Anterior cingulate cortex (tissue), 58 donors: ENCODE measurements around the gene PDXP.
"Not testable (repeated sequence)": the region's sequence is repeated elsewhere in the genome, so short reads cannot be mapped to it uniquely, and the experiment has no call there.

Source experiments
- DNase-seq, 58 donors: peaks; one replicate each; lab custom pipeline; 2025; lab: John Stamatoyannopoulos, UW

PDXP gene, protein sequence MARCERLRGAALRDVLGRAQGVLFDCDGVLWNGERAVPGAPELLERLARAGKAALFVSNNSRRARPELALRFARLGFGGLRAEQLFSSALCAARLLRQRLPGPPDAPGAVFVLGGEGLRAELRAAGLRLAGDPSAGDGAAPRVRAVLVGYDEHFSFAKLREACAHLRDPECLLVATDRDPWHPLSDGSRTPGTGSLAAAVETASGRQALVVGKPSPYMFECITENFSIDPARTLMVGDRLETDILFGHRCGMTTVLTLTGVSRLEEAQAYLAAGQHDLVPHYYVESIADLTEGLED

DNA sequence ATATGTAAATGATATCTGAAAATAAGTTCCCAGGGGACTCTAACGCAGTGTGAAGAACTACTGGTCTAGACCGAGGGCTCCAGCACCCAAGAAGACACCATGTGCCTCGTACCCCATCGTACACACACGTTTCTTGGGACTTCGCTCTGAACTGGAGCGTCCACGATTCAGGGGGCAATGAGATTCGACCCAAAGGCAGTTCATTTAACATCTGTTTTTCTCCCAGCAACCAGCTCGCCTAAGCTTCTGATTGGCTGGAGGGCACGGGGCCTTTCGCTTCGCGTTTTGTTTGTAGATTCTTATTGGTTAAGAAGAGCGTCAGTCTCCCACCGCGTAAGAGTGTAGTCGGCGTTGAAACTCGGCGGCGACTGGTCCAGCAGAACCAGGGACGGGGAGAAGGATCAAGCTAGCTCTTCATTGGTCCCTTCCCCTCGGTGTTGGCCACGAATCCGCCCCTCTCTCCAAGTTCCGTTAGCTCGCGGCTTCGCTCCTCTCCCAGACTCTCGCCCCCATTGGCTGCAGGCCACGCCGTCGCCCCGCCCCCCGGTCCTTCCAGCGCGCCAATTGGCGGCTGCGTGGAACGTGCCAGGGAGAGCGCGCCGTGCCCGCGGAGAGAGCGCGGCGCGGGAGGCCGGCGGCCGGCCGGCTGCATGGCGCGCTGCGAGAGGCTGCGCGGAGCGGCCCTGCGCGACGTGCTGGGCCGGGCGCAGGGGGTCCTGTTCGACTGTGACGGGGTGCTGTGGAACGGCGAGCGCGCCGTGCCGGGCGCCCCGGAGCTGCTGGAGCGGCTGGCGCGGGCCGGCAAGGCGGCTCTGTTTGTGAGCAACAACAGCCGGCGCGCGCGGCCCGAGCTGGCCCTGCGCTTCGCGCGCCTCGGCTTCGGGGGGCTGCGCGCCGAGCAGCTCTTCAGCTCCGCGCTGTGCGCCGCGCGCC lies at the start of gene PDXP:
Gene PDXP, plus strand, starts transcription at position 591 of the 933 bp plus-strand sequence. Its CDS starts 60 bp downstream, at position 651.
- DNase-seq = peak; percentile 78 to 99 (median 98)

DNA sequence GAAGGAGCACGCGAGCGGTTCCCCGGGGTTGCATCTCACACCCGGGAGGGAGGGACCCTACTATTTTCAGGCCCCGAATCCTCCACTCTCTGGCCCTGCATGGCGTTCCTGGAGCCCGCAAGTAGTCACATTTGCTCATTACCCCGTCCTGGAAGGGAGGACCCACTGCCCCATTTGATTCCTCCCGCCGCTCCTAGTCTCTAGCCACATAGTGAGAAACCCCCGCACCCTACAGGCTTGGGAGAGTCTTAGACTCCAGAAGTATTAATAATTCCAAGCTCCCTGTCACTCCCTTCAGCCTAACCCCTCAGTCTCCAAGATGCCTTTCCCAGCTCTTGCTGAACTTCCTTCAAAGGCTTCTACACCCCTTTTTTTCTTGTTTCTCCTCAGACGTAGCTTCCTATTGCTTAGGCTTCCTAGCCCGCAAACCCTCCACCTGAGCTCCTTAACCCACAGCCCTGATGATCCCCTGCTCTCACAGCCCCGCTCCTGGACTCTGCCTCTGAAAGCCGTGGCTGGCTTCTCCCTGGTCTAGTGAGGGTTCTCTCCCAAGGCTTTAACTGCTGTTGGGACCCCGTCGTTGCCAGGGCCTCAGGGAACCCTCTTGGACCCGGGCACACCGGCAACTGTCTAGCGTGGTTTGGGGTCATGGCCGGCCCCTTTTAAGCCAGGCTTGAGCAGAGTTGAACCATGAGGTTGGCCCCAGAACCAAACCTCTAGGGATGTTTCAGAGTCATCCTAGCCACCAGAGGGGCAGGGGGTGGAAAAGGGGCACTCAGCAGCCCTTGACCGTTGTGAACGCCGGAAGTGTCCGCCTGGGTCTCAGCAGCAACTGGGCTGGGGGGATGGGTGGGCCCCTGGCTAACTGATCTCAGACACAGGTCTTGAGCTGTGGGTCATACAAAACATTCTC lies 49.0 kb upstream of the PDXP start:
- DNase-seq = peak in 6 of 58 donors; percentile 22 to 64 (median 49)

DNA sequence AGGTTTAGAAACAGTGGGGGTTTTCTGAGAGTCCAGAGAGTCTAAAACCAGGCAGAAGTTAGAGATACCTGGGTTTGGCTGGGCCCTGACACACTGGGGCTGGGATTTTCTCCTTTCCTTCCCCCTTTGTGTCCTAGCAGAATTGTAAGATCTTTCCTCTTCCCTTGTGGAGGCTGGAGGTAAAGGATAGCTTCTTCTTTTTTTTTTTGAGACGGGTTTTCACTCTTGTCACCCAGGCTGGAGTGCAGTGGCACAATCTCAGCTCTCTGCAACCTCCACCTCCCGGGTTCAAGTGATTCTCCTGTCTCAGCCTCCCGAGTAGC lies 48.4 kb upstream of the PDXP start:
- DNase-seq = not testable (repeated sequence)

DNA sequence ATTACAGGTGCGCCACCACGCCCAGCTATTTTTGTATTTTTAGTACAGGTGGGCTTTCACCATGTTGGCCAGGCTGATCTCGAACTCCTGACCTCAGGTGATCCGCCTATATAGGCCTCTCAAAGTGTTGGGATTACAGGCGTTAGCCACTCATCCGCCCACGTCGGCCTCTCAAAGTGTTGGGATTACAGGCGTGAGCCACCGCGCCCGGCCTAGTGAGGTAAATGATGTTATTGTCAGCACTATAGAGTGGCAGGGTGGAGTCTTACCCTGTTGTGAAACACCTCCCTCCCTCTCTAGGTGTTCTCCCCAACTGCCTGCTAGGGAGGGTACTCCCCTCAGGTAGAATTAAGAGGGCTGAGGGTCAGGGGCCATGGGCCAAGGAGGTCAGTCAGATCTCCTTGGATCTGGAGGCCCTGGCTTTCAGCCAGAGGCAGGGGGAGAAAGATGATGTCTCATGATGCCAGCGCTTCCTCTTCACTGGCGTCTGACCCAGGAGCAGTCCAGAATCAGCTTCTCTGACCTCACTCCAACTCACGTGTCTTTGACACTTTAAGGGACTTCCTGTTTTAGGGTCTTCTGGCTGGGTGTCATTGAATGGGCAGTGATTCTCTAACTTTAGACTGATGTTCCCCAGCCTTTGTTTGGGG lies 47.9 kb upstream of the PDXP start:
- peak in 6 of 58 donors; percentile 9 to 22 (median 14) for DNase-seq

DNA sequence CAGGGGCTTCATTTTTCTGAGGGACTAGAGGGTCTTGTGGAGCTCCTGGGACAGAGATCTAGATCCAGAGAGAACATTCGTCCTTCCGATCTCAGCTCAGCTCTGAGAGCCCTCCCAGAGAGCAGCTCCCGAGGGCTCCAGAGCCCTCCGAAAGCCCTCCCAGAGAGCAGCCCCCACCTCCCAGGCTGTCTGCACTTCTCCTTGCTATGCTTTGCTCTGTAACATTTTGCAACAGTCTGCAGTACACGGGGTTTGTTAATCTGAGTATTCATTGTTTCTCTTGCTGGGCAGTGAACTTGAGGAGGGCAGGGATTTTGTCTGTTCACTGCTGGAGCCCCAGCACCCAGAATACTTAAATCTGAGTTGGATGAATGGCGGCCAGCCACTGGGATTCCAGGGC lies 47.3 kb upstream of the PDXP start:
- no peak for DNase-seq

DNA sequence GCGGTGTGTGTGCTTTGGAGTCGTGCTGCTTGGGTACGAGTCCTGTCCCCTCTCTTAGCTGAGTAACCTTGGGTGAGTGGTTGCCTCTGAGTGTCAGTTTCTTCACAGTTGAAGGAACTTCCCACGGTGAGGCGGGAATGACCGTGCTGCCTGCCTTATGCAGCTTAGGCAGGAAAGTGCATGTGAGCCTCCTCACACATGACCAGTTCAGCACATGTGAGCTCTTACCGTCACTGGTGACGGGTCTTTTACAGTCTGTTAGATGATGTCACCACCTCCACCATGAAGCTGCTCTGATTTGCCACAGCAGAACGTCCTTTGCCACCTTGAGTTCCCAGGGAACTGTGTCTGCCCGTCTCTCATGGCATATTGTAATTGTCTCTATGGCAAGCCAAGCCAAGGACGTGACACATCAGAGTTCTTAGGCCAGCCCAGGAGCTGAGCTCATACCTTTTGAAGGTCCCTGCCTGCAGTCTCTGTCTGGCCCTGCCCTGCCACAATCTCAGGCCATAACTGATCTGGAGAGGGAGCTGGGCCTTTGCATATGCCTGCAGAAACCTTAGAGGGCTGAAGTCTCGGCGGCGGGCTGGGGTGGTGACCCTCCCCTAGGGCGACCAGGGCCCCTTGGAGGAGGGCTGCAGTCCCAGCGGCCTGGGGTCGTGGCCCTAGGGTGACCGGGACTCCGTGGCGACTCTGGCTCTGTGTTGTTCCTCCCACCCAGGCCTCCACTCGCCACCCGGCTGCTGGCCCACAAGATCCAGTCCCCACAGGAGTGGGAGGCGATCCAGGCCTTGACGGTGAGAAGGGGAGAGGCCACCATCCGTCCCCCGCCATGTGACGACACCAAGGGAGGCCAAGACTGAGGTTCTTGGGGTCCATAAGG lies 42.1 kb upstream of the PDXP start:
- no peak for DNase-seq

DNA sequence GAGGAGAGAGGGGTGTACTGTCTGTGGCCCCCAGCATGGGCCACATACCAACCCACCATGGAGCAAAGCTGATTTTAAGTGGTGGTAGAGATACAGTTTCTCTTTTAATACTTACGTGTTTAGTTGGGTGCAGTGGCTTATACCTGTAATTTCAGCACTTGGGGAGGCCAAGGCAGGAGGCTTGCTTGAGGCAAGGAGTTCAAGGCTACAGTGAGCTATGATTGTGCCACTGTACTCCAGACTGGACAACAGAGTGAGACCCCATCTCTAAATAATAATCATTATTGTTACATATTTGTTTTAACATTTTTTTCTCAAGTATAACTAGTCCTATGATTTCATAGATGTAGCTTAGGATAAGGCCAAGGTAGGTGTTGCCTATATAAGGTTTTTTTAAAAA lies 41.1 kb upstream of the PDXP start:
- no peak for DNase-seq

DNA sequence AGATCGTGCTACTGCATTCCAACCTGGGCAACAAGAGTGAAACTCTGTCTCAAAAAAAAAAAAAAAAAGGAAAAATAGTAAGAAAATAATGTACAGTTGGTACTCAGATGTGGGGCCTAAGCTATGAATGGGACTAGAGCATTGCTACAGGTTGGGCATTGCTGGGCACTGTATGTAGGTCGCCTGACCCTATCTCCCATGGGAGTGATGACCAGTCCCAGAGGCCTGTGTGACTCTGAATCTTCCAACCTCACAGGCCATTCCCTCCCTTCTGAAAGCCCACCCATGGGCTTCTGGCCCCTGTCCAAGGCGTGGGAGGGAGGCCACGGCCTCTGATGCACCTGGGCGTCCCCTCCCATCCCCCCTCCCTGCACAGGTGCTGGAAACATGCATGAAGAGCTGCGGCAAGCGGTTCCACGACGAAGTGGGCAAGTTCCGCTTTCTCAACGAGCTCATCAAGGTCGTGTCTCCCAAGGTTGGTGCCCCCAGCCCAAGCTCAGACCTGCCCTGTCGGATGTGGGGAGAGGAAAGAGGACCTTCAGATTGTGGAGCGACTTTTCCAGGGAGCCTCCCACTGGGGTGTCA lies 40.4 kb upstream of the PDXP start:
- no peak for DNase-seq

DNA sequence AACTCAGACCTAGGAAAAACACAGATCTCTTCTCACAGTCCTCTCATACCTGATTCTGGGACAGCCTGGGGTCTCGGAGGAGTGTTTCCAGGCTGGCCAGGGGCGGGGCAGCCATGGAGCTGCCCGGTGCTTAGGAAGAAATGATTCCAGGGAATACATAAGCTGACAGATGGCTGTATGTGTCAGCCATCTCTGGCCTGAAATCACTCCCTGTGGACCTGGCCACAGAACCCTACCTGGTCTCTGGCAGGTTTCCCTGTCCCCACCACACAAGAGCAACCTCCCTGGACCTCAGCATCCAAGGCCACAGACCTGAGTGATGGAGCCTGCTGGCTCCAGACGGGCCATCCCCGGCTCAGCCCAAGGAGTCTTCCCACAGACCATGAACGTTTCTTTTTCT lies 39.8 kb upstream of the PDXP start:
- DNase-seq = no peak

DNA sequence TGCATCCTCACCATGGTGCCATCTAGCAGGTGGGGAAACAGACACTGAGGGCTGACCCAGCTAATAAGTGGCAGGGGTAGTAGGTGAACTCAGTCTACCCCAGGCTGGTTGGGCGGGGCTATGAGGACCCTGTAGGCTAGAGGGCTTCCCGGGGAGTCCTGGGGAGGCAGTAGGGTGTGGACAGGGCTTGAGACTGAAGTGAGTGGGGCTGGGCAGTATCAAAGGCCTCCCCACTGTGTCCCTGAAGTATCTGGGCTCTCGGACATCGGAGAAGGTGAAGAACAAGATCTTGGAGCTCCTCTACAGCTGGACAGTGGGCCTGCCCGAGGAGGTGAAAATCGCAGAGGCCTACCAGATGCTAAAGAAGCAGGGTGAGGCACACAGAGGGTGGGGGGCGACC lies 38.5 kb upstream of the PDXP start:
- DNase-seq = no peak

DNA sequence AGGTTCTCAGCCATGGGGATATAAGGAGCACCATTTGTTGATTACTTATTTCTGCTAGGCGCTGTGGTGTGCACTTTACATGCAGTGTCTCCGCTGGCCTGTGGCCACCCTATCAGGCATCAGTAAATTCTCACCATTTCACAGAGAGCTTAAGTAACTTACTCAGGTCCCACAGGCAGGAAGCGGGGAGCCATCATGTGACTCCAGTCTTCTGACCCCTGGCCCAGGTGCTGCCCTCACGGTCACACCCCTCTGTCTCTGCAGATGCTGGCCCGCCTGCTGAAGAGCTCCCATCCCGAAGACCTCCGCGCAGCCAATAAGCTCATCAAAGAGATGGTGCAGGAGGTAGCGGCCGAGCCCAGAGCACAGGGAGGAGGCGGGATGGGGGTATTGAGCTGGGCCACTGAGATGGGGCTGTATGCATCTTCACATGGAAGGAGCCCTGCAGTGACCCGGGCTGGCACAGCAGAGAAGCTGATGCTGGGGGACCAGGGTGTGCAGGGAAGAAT lies 37.1 kb upstream of the PDXP start:
- no peak for DNase-seq

DNA sequence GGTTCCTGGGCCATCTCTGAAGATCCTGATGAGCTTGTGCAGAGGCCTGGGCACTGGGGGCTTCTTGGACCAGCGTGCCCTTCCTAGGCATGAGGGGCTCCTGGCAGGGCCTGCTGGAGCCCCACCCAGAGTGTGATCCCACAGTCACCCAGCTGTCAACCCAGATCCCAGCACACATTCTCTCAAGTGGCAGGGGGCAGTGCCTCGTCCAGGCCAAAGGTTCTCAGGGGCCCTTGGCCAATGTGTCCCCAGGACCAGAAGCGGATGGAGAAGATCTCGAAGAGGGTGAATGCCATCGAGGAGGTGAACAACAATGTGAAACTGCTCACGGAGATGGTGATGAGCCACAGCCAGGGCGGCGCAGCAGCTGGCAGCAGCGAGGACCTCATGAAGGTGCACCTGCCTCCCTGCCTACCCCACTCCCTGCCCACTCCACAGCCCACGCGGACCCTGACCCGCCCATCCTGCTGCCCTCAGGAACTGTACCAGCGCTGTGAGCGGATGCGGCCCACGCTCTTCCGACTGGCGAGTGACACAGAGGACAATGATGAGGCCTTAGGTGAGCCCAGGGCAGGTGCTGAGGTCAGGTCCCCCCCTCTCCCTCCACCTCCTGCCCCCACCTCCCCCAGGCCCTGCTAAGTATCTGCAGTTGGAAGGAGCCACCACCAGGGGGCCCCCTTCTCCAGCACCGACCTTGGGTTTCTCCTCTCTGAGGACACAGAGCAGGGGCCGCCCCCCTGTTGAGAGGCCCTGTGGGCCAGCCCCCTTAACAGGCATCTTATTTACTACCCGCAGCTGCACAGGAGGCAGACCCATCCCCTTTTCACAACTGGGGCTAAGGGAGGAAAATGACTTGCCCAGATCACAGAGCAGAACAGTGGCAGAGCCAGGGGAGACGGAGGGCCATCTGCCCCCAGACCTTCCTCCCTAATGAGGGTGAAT lies 35.2 kb upstream of the PDXP start:
- DNase-seq = peak in 36 of 58 donors; percentile 5 to 71 (median 31)

DNA sequence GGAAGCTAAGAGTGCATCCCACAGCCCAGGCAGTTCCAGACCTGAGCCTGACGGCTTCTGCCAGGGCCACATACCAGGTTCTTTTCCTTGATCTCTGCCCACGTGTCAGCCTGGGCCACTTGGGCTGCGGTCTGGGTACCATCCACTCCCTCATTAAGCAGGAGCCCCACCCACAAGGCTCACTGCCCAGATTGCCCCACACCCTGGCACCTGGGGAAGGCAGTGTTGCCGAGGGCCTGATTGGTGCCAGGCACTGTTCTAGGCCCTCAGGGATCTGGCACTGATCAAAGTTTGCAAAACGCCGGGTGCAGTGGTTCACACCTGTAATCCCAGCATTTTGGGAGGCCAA lies 34.5 kb upstream of the PDXP start:
- no peak for DNase-seq

DNA sequence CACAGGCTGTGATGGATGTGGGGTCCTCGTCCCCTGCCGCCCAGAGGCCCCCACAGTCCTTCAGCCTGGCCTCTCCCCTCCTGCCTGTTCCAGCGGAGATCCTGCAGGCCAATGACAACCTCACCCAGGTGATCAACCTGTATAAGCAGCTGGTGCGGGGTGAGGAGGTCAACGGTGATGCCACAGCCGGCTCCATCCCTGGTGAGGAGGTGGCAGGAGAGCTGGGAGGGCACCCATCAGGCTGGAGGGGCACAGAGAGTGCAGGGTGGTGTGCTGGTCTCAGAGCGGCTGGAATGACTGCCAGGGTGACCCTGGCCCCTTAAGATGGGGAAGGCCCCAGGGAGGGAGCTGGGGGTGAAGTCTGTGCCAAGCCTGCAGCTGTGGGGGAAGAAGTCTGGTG lies 33.6 kb upstream of the PDXP start:
- DNase-seq = no peak

DNA sequence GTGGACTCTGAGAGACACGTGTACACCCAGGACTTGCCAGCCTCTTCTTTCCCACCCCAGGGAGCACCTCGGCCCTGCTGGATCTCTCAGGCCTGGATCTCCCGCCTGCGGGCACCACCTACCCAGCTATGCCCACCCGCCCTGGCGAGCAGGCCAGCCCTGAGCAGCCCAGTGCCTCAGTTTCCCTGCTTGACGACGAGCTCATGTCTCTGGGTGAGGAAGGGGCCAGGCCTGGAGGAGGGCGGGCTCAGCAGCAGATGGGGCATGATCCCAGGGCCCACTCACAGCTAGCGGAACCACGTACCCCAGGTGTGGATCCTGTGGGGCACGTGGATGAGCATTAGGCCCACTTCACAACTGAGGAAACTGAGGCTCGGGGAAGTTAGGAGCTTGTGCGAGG lies 32.8 kb upstream of the PDXP start:
- no peak for DNase-seq

DNA sequence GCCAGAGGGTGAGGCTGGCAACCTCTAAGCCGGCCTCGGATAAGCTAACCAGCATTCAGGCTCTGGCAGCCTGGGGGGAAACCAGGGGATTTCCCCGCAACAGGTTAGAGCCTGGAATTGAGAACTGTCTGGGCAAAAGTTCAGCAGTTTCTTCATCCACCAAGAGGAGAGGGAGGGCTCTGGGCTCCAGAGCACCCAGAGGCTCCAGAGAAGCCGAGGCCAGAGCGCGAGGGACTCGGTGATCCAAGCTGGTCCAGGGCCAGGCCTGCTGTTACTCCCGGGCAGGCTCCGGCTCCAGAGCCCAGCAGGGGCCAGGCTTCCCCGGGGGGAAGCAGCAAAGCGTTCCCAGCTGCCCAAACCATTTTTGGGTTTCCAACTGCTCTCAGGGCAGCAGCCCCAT lies 32.4 kb upstream of the PDXP start:
- peak in 1 of 58 donors; percentile 16 for DNase-seq

DNA sequence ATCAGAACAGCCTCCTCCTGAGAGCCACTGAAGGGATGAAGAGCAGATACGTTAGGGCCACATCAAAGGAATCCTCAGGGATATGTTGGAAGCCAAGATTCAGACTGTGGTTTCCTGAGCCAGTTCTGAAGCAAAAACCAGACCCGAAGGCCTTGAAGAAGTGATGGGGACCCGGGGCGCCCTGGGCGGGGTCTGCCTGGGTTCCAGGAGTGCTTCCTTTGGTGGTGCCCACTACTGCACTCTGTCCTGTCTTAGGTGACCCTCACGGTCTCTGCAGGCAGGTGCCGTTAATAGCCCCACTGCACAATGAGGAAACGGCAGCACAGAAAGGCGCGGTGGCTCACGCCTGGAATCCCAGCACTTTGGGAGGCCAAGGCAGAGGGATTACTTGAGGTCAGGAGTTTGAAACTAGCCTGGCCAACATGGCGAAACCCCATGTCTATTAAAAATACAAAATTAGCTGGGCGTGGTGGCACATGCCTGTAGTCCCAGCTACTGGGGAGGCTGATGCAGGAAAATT lies 31.9 kb upstream of the PDXP start:
- DNase-seq = no peak
